SU-DHL-6 (cell line): Measurements from ENCODE around the gene MAP2K2.

ENCODE experiments used
- H2AFZ ChIP-seq: fragments of 200-600 bp; sonication (generic); 2 replicates; pipeline ENCODE4 v1.6.1; 2014; ENCODE audit warnings: low read depth, mild to moderate bottlenecking, moderate library complexity, mixed read lengths, antibody characterized with exemption, low read length; ENCODE audit not compliant: severe bottlenecking
- H3F3A ChIP-seq: fragments of 200-600 bp; shearing (Covaris generic); 2 replicates; pipeline ENCODE4 v1.6.0; 2016; ENCODE audit warnings: antibody characterized with exemption, mild to moderate bottlenecking; ENCODE audit not compliant: insufficient read depth
- H3K27ac ChIP-seq: fragments of 200-600 bp; sonication (generic); 2 replicates; pipeline ENCODE4 v1.5.1; 2016; ENCODE audit warnings: low read depth, mild to moderate bottlenecking, low read length, moderate library complexity, mixed read lengths
- H3K27me3 ChIP-seq: fragments of 200-600 bp; sonication (generic), shearing (Covaris generic); 2 replicates; pipeline ENCODE4 v1.6.0; 2014; ENCODE audit warnings: mild to moderate bottlenecking, low read length
- H3K36me3 ChIP-seq: fragments of 200-600 bp; sonication (generic); 2 replicates; pipeline ENCODE4 v1.6.1; 2014; ENCODE audit warnings: mild to moderate bottlenecking, low read length, mixed read lengths
- H3K4me2 ChIP-seq: fragments of 300-600, 200-600 bp; shearing (Covaris generic), sonication (generic); 2 replicates; pipeline ENCODE4 v1.6.0; 2014; ENCODE audit warnings: low read length, low read depth, mild to moderate bottlenecking; ENCODE audit not compliant: poor library complexity, severe bottlenecking
- H3K4me3 ChIP-seq: fragments of 200-600 bp; sonication (generic); 2 replicates; pipeline ENCODE4 v1.5.1; 2014; ENCODE audit warnings: antibody characterized with exemption, low read length, mild to moderate bottlenecking, mixed read lengths; ENCODE audit not compliant: insufficient read depth, poor library complexity, severe bottlenecking
- H3K79me2 ChIP-seq: fragments of 200-600 bp; sonication (generic); 2 replicates; pipeline ENCODE4 v1.6.1; 2014; ENCODE audit warnings: mild to moderate bottlenecking, low read length, moderate library complexity; ENCODE audit not compliant: insufficient read depth
- H3K9ac ChIP-seq: fragments of 200-600 bp; sonication (generic); 2 replicates; pipeline ENCODE4 v1.7.0; 2014; ENCODE audit warnings: mild to moderate bottlenecking, low read length
- H3K9me2 ChIP-seq: fragments of 200-600 bp; sonication (generic); replicated peaks from 2 replicates; pipeline ENCODE4 v1.6.1; 2014; ENCODE audit warnings: low read length; ENCODE audit not compliant: insufficient read depth
- H3K9me3 ChIP-seq: fragments of 200-600 bp; sonication (generic); 2 replicates; pipeline ENCODE4 v1.6.1; 2014; ENCODE audit warnings: low read length, mixed read lengths; ENCODE audit not compliant: insufficient read depth
- H4K20me1 ChIP-seq: fragments of 200-600 bp; sonication (generic); 2 replicates; pipeline ENCODE4 v1.6.1; 2014; ENCODE audit warnings: low read depth, mild to moderate bottlenecking, antibody characterized with exemption, low read length, moderate library complexity, mixed read lengths
- EZH2phosphoT487 ChIP-seq: fragments of 200-600 bp; sonication (generic), shearing (Covaris generic); conservative IDR thresholded peaks from 2 replicates; pipeline ENCODE4 v1.6.1; 2018; ENCODE audit warnings: mild to moderate bottlenecking, antibody characterized with exemption, low read length, moderate library complexity, mixed read lengths
- TF ChIP-seq, protein P1 (sequence below): fragments of 200-600 bp; sonication (generic); IDR thresholded peaks from one replicate; pipeline ENCODE4 v1.5.1; 2017; ENCODE audit warnings: antibody characterized with exemption, mild to moderate bottlenecking, low read length, moderate library complexity; ENCODE audit not compliant: insufficient read depth, poor library complexity, severe bottlenecking

The MAP2K2 gene

DNA sequence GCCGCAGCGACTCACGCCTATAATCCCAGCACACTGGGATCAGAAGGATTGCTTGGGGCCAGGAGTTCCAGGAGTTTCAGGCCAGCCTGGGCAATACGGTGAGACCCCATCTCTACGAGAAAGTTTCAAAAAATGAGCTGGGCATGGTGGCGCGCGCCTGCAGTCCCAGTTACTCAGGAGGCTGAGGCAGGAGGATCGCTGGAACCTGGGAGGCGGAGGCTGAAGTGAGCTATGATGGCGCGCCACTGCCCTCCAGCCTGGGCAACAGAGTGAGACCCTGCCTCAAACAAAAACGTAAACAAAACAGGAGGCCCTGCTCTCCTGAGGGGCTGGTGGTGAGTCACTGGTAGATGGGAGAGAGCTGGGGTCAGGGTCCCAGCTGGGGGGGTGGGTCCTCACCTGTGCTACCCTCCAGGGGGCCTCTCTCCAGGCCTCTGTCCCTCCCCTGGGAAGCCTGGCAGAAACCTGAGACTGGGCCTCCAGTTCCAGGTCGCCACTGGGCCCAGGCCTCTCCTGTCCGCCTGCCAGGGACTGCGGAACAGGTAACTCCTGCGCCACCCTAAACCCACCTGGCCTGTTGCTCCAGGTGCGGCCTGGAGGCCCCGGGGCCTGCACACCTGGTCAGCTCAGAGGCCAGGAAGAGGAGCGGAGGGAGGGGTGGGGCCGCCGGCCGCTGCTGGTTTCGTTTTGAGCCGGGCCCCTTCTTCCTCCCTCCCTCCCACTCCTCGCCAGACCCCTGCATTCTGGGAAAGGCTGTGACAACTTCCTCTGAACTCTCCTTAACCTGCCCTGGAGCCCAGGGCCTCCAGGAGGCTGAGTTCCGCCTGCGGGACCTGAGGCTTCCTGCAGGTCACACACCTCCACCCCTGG lies 40.0 kb downstream of the MAP2K2 start:
- H3K4me2 ChIP-seq = no peak overlapping the region
- H3K9me2 ChIP-seq = no peaks in the 10 kb centered on the region
- H3K79me2 ChIP-seq = no peaks in the 10 kb centered on the region
- H3K9me3 ChIP-seq = no peaks in the 10 kb centered on the region
- no peaks in the 10 kb centered on the region for H3K27me3 ChIP-seq
- no peaks in the 10 kb centered on the region for H3K36me3 ChIP-seq
- H2AFZ ChIP-seq = no peak overlapping the region
- no peak overlapping the region for H3K27ac ChIP-seq
- H3K4me3 ChIP-seq = no peak overlapping the region
- no peaks in the 10 kb centered on the region for H3F3A ChIP-seq
- H4K20me1 ChIP-seq = no peaks in the 10 kb centered on the region
- TF ChIP-seq EZH2phosphoT487 = no peak
- TF ChIP-seq, protein P1, sequence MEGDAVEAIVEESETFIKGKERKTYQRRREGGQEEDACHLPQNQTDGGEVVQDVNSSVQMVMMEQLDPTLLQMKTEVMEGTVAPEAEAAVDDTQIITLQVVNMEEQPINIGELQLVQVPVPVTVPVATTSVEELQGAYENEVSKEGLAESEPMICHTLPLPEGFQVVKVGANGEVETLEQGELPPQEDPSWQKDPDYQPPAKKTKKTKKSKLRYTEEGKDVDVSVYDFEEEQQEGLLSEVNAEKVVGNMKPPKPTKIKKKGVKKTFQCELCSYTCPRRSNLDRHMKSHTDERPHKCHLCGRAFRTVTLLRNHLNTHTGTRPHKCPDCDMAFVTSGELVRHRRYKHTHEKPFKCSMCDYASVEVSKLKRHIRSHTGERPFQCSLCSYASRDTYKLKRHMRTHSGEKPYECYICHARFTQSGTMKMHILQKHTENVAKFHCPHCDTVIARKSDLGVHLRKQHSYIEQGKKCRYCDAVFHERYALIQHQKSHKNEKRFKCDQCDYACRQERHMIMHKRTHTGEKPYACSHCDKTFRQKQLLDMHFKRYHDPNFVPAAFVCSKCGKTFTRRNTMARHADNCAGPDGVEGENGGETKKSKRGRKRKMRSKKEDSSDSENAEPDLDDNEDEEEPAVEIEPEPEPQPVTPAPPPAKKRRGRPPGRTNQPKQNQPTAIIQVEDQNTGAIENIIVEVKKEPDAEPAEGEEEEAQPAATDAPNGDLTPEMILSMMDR = no peak
- H3K9ac ChIP-seq = no peak overlapping the region

DNA sequence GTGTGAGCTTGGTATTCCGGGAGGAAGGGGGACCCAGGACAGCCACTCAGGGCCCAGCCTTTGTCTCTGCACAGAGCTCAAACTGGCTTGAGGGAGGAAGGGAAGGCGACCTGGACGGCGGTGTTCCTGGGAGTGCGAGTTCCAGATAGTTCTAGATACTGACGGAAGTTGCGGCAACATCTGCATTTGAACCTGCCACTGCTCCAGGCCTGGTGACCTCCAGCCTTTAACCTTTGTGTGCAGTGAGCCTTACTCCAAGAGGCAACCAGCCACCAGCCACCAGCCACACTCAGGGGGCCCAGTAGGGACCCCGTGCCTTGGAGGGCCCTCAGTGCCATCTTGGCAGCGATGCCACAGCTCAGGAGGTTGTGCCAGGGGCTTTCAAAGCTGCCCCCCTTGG lies 41.8 kb downstream of the MAP2K2 start:
- H3K79me2 ChIP-seq = no peaks in the 10 kb centered on the region
- TF ChIP-seq EZH2phosphoT487 = no peak
- TF ChIP-seq, protein P1 = no peak
- no peaks in the 10 kb centered on the region for H3K36me3 ChIP-seq
- H3K9me2 ChIP-seq = no peaks in the 10 kb centered on the region
- no peaks in the 10 kb centered on the region for H3K9me3 ChIP-seq
- H4K20me1 ChIP-seq = no peaks in the 10 kb centered on the region
- H3K4me2 ChIP-seq = no peak overlapping the region
- H3K27ac ChIP-seq = no peak overlapping the region
- no peak overlapping the region for H2AFZ ChIP-seq
- H3K9ac ChIP-seq = no peak overlapping the region
- no peak overlapping the region for H3K4me3 ChIP-seq
- H3K27me3 ChIP-seq = no peaks in the 10 kb centered on the region
- no peaks in the 10 kb centered on the region for H3F3A ChIP-seq

DNA sequence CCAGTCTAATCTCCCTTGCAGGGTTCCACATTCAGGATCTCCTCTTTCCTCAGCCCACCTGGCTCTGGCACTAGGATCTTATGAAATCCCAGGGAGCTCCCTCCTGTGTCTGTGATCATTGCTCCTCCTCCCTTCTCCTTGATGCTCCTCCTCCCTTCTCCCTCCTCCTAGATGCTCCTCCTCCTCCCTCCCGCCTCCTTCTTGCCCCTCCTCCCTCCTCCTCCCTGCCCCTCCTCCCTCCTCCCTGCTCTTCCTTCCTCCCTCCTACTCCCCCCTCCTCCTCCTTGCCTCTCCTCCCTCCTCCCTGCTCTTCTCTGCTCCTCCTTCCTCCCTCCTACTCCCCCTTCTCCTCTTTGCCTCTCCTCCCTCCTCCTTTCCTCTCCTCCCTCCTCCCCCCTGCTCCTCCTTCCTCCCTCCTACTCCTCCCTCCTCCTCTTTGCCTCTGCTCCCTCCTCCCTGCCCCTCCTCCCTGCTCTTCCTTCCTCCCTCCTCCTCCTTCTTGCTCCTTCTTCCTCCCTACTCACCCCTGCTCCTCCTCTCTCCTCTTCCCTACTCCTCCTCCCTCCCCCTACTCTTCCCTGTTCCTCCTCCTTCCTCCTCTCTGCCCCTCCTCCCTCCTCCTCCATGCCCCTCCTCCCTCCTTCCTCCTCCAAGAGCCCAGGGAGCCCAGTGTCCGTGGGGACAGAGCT lies 42.3 kb downstream of the MAP2K2 start:
- no peak for TF ChIP-seq EZH2phosphoT487
- TF ChIP-seq, protein P1 = no peak
- no peak overlapping the region for H3K27ac ChIP-seq
- no peaks in the 10 kb centered on the region for H3F3A ChIP-seq
- no peak overlapping the region for H3K4me2 ChIP-seq
- no peaks in the 10 kb centered on the region for H3K9me3 ChIP-seq
- no peaks in the 10 kb centered on the region for H3K79me2 ChIP-seq
- H3K36me3 ChIP-seq = no peaks in the 10 kb centered on the region
- no peaks in the 10 kb centered on the region for H3K27me3 ChIP-seq
- H3K9me2 ChIP-seq = no peaks in the 10 kb centered on the region
- no peak overlapping the region for H3K4me3 ChIP-seq
- no peak overlapping the region for H3K9ac ChIP-seq
- H2AFZ ChIP-seq = no peak overlapping the region
- no peaks in the 10 kb centered on the region for H4K20me1 ChIP-seq
